Measurements from ENCODE around the gene TGFBR3L.
"Not testable (repeated sequence)": the region's sequence is repeated elsewhere in the genome, so short reads cannot be mapped to it uniquely, and the experiment has no call there.

The TGFBR3L gene

GRCh38 chr19:7930765-7931164 is 16.1 kb downstream of the TGFBR3L start:
- DNase-seq = no peak

GRCh38 chr19:7931221-7932061 is 16.8 kb downstream of the TGFBR3L start:
- no peak for DNase-seq

GRCh38 chr19:7932276-7932929 is 17.8 kb downstream of the TGFBR3L start:
- DNase-seq = no peak

GRCh38 chr19:7932930-7933300 is 18.3 kb downstream of the TGFBR3L start:
- no peak for DNase-seq

- no peak for DNase-seq
Measured at GRCh38 chr19:7933411-7933810, 18.8 kb downstream of the TGFBR3L start.

- DNase-seq = no peak
Measured at GRCh38 chr19:7933828-7934725, 19.4 kb downstream of the TGFBR3L start.

- no peak for DNase-seq
Measured at GRCh38 chr19:7934766-7935165, 20.1 kb downstream of the TGFBR3L start.

GRCh38 chr19:7940841-7941240 is 26.2 kb downstream of the TGFBR3L start:
- DNase-seq = no peak

GRCh38 chr19:7941895-7942596 is 27.4 kb downstream of the TGFBR3L start:
- DNase-seq = no peak

- DNase-seq = no peak
Measured at GRCh38 chr19:7942981-7943443, 28.4 kb downstream of the TGFBR3L start.

- DNase-seq = peak; percentile 100
Measured at GRCh38 chr19:7943444-7944176, 29.0 kb downstream of the TGFBR3L start, which contains the start of gene TIMM44. Gene TIMM44 (minus strand): TSS chr19:7943666. CDS start chr19:7943651, 15 bp downstream.

GRCh38 chr19:7944177-7944761 is 29.6 kb downstream of the TGFBR3L start:
- DNase-seq = peak; percentile 93

- DNase-seq = no peak
Measured at GRCh38 chr19:7947939-7948338, 33.3 kb downstream of the TGFBR3L start.

- peak; percentile 52 for DNase-seq
Measured at GRCh38 chr19:7953060-7953459, 38.4 kb downstream of the TGFBR3L start.

GRCh38 chr19:7953576-7953975 is 38.9 kb downstream of the TGFBR3L start:
- DNase-seq = no peak

GRCh38 chr19:7955696-7956095 is 41.1 kb downstream of the TGFBR3L start:
- no peak for DNase-seq

- DNase-seq = no peak
Measured at GRCh38 chr19:7959211-7959610, 44.6 kb downstream of the TGFBR3L start.

GRCh38 chr19:7961082-7961481 is 46.5 kb downstream of the TGFBR3L start:
- DNase-seq = not testable (repeated sequence)

- DNase-seq = no peak
Measured at GRCh38 chr19:7961920-7962626, 47.4 kb downstream of the TGFBR3L start.

- no peak for DNase-seq
Measured at GRCh38 chr19:7962644-7963268, 48.1 kb downstream of the TGFBR3L start.
